H7 (cell line): ENCODE data around the gene OSBPL10. TPM values are rescaled to one million over a fixed set of nuclear protein-coding genes. Genes with fewer than 3 reads are reported as not detected.

Source experiments
- DNase-seq: peaks from one replicate; pipeline ENCODE4 v3.0.0; 2012
- H3K27me3 ChIP-seq: 2 replicates; pipeline ENCODE4 v1.6.0; 2011; ENCODE audit warnings: mild to moderate bottlenecking, low read length; ENCODE audit not compliant: control insufficient read depth, insufficient read depth
- H3K36me3 ChIP-seq: replicated peaks from 2 replicates; pipeline ENCODE4 v1.5.1; 2011; ENCODE audit warnings: low read length; ENCODE audit not compliant: control insufficient read depth, insufficient read depth
- H3K4me3 ChIP-seq: 2 replicates; pipeline ENCODE4 v1.5.1; 2011; ENCODE audit warnings: low read depth, mild to moderate bottlenecking, control low read depth, low read length, moderate library complexity; ENCODE audit not compliant: insufficient read depth
- total RNA-seq: library from RNA; depleted of rRNA; stranded (reverse); fragments of >200 nt; shearing (Covaris generic); gene quantifications from 2 replicates; pipeline ENCODE4 v1.2.3, GENCODE V29; 2014

Gene OSBPL10
- total RNA-seq, 1 experiment from 2014 or later: 29.9 TPM

DNA sequence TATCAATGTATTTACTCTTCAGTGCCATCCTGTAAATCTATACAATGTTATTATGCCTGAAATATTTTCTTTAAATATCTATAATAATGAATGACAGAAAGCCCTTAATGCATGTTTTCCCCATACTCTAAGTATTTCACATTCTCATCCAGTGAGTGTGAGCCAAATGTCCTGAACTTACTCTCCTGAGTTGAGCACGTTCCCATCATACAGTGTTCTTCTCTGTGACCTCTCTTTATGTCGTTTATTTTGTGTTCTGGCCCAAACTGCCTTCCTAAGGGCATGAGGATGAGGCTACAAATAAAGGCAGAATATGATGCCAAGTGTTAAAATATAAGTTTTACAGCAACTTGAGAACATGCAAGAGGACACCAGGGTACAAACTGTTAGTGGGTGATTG is 3.3 kb downstream of the OSBPL10 start:
- DNase-seq: no peak
- Histone ChIP-seq H3K27me3 (peaks cover 3% of the 10 kb centered on the region), H3K4me3 (no peak overlapping the region), H3K36me3 (peaks cover 8% of the 10 kb centered on the region)

DNA sequence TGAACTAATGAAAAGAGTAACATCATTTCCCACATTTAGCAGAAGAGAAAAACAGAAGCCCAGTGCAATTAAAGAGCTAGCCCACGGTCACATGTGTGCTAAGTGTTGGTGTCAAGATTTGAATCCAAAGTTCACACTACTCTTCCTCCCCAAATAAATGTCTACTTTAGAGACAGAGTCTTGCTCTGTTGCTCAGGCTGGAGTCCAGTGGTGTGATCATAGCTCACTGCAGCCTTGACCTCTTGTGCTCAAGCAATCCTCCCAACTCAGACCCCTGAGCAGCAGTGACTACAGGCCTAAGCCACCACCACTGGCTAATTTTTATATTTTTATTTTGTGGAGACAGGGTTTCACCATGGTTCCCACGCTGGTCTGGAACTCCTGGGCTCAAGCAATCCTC is 4.8 kb downstream of the OSBPL10 start:
- H3K27me3 ChIP-seq: no peaks in the 10 kb centered on the region
- H3K4me3 ChIP-seq: no peak overlapping the region
- DNase-seq: no peak
- H3K36me3 ChIP-seq: peaks cover 8% of the 10 kb centered on the region

DNA sequence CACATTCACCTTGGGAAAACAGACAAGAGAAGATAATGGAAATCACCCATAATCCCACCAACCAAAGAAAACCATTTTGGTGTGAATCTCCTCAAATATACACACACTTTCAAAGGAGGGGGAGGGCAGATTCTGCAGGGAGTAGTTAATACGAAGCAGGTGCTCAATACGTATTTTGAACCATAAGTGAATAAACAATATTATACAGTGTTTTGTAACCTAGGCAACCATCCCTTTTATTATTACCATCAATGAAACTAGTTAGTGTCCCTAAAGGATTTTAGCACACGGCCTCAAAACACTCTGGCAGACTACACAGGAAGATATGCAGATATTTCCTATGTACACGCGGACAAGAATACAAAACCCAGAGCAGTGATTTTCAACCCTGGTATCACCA is 6.1 kb downstream of the OSBPL10 start:
- no peak for DNase-seq
- Histone ChIP-seq H3K27me3 (no peaks in the 10 kb centered on the region), H3K4me3 (no peak overlapping the region), H3K36me3 (peaks cover 8% of the 10 kb centered on the region)

DNA sequence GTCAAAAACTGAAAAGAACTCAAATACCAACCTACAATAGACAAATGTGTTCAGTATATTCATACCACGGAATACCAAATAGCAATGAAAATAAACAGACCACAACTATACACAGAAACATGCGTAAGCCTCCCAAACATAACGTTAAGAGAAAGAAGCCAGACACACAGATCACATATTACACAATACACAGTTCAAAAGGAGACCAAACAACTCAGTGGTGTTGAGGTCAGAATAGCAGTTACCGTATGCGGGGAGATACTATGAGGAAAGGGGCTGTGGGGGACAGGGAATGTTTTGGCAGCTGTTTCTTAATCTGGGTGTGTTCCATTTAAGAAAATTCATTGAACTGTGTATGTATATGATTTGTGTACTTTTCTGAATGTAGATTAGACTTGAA is 6.6 kb downstream of the OSBPL10 start:
- Histone ChIP-seq H3K4me3 (no peak overlapping the region), H3K27me3 (no peaks in the 10 kb centered on the region), H3K36me3 (peaks cover 8% of the 10 kb centered on the region)
- DNase-seq: no peak

DNA sequence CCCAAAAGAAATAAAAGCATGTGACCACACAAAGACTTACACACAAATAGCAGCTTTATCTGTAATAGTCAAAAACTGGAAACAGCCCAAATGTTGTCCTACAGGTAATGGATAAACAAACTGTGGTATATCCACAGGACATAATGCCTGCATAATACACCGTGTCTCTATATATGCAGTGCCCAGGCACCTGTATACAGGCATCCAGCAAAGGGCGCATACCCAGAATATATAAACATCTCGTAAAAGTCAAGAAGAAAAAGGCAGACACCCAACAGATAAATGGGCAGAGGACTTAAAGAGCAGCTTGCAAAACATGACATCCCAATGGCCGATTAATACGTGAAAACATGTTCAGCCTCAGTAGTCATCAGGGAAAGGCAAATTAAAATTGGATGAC is 7.2 kb downstream of the OSBPL10 start:
- H3K27me3 ChIP-seq: no peaks in the 10 kb centered on the region
- no peak for DNase-seq
- no peak overlapping the region for H3K4me3 ChIP-seq
- H3K36me3 ChIP-seq: peaks cover 8% of the 10 kb centered on the region

DNA sequence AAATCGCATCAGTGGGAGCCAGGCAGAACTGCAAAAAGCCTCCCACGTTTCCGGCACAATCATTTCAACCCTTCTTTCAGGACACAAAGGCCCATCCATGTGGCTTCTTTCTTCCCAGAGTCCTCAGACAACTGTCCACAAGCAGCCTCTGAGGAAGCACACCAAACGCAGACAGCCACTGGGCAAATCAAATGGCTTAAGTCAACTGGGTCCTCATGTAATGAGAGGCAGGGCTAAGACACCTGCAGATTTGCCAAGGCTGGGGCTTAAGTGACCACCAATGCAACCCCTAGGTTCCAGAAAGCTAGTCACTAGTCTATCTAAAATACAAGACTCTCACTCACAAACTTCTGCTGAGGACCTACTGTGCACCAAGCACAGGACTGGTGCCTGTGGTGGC is 8.0 kb downstream of the OSBPL10 start:
- no peaks in the 10 kb centered on the region for H3K27me3 ChIP-seq
- H3K4me3 ChIP-seq: no peak overlapping the region
- no peak for DNase-seq
- H3K36me3 ChIP-seq: peaks cover 4% of the 10 kb centered on the region

DNA sequence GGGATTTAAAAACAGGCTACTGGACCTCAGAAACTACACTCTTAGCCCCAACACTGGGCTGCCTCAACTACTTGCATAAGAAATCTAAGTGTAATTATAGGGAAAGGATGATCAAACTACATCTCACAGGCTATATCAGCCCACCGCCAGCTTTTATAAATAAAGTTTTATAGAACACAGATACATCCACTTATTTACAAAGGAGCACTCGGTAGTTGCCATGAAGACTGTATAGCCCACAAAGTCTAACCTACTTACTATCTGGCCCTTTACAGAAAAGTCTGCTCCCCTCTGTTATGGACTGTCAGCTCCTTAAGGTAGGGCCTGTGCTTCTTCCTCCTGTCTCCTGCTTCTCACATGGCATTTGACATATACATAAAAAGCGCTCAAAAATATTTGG is 9.5 kb downstream of the OSBPL10 start:
- no peak for DNase-seq
- Histone ChIP-seq H3K4me3 (no peak overlapping the region), H3K36me3 (no peaks in the 10 kb centered on the region; the same call in 1 of the 2 replicates), H3K27me3 (no peaks in the 10 kb centered on the region)

DNA sequence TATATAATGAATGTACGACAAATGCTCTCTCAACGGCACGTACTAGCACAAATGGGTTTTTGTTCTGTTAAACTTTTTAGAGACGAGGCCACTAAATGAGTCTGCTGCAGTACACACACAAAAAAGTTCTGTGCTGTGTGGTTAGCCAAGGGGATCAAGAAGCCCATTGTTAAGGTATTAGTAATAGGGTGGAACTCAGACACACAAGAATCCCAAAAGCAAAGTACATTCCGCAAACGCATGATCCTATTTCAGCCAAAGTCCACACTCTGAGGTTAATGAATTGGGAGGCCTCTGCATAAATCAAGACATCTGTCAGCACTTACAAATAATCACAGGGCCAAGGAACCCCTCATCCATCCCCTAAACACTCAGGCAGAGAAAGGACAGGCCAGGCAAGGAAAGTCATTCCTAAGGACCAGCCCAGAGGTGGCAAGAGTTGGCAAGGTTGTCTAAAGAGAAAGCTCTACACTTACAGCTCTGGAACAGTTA is 12.1 kb downstream of the OSBPL10 start:
- DNase-seq: no peak
- no peaks in the 10 kb centered on the region for H3K36me3 ChIP-seq
- H3K4me3 ChIP-seq: no peak overlapping the region
- no peaks in the 10 kb centered on the region for H3K27me3 ChIP-seq

DNA sequence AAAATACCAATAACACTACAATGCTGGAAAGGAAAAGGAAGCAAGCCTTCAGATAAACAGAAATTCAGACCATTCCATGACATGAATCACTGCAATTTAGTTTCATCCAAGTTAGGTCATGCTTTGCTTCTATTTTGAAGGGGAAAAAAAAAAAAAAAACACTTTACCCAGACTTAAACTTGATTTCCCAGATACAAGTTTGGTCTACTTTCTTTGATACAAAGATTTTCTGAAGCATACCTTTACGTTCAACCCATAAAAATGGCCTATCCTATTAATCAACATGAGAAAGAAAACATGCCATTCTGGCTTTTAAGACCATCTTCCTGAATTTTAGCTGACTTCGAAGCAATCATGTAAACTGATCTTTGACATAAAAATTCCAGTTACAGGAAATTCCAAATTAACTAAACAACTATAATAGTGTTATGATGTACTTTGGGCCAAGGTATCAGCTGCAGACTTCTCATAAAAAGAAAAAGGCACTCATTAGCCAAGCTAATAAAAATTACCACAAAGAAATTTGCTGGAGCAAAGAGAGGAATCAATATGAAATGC is 12.6 kb downstream of the OSBPL10 start:
- Histone ChIP-seq H3K27me3 (no peaks in the 10 kb centered on the region), H3K36me3 (no peaks in the 10 kb centered on the region), H3K4me3 (no peak overlapping the region)
- DNase-seq: no peak

DNA sequence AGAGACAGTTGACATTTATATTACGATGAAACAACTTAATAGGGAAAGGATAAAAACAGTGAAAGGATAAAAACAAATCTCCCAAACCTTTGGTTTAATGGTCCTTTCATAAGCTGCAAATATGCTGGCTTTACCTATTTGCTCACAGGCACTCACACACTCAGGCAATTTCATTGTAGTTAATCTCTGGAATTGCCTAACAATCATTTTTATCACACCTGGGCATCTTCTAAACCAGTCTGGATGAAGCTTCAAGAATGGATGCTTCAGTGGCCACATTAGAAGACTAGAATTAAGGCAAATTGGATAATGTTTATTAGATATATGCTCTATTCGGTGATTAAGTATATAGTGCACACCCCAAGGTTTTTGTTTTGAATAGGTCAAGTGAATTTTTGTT is 13.5 kb downstream of the OSBPL10 start:
- no peaks in the 10 kb centered on the region for H3K27me3 ChIP-seq
- H3K4me3 ChIP-seq: no peak overlapping the region
- H3K36me3 ChIP-seq: no peaks in the 10 kb centered on the region
- DNase-seq: no peak

DNA sequence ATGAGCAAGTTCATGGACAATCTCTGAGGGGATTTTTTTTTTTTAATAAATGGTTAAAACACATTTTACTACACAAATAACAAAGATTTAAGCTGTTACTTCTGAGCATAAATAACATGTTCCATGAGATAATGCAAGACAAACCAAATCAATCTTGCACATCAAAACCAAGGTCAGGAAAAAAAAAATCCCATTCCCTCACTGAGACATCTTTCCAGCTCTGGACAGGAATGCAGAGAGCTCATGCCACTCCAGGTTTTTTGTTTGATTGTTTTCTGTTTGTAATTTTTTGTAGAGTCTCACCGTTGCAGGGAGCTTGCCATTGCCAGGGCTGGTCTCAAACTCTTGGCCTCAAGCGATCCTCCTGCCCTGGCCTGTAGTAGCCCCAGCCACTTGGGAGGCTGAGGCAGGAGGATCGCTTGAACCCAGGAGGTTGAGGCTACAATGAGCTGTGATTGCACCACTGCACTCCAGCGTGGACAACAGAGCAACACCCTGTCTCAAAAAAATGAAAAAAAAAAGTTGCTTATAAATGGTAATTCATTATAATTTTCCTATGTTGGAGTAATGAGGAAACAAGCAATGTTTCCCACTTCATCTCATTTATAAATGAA is 14.0 kb downstream of the OSBPL10 start:
- H3K27me3 ChIP-seq: no peaks in the 10 kb centered on the region
- no peak for DNase-seq
- H3K36me3 ChIP-seq: no peaks in the 10 kb centered on the region
- no peak overlapping the region for H3K4me3 ChIP-seq

DNA sequence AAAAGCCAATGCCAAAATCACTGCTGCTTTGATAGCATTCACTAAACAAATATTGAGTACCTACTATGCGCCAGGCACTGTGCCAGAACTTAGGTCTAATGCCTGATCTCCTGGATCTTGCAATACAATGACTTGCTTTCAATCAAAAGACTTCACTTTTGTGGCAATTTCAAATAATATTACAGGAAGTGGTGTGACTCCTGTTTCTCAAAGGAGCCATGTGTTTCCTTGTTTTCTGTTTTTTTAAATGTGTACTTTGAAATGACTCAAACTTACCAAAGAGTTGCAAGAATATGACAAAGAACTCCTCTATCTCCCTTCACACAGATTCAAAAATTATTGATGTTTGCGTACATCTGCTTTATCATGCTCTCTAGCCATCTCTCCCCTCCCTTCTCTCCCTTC is 18.3 kb downstream of the OSBPL10 start:
- no peak overlapping the region for H3K4me3 ChIP-seq
- no peaks in the 10 kb centered on the region for H3K27me3 ChIP-seq
- no peak for DNase-seq
- no peaks in the 10 kb centered on the region for H3K36me3 ChIP-seq

DNA sequence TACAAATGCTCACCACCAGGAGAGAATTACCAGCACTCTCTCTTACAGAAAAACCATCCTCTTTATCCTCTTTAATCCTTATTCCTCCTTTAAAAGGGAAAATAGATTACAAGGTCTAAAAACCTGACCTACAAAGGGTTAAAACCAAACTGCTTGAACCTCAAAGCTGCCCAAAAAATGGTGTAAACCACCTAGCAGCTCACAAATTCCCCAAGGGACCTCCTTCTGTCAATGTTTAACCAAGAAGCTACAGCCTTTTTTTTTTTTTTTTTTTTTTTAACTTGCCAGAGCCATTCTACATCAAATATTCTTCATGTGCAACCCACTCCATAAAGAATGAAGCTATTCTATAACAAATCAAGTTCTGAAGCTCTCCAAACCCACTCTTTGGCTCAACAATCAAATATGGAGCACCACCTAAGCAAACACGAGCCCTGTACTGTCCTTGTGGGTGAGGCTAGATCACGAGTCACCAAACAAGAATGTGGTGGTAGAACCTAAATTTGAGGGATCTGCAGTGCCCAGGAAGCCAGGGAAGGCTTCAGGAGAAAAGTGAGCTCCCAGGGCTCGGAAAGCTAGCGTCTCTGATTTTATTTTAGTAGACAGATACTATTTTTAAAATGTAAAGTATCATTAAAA is 20.1 kb downstream of the OSBPL10 start:
- Histone ChIP-seq H3K36me3 (peaks cover 1% of the 10 kb centered on the region), H3K27me3 (no peaks in the 10 kb centered on the region), H3K4me3 (no peak overlapping the region)
- no peak for DNase-seq

DNA sequence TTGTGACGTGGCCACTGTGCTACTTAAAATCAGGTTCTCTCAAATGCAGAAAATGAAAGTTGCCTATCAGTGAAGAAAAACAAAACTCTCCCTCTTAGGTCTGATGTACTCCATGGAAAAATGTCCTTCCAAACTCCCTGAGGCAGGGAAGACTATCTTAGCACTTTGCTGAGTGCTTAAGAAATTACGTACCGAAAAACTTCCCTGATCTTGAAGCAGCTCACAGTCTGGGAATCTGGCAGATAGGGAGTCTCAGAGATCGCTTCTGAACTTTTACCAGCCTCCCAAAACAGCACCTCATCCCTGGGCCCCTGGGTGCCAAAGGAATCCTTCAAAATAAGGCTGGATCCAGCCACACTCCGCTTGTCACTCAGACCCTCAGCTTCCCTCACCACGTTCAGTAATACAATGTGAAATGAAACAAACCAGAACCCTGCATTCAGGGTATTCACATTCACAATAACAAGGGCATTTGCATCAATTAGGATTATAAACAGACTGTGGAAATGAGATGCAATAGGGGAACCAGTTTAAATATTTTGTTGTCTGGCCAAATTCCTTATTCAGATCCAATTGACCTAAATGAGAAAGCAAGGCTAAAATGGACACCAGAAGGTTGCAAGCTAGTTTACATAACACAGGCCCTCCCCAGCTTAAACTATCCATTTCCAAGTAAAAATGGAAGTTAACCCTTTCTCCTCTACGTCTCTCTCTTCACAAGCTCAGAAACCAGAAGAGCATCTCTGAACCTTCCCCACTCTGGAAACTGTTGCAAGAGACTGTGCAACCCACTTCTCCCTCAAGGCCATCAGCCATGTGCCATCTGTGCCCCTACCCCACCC is 20.9 kb downstream of the OSBPL10 start:
- peak overlapping the region; percentile 26 for H3K4me3 ChIP-seq
- peaks cover 5% of the 10 kb centered on the region for H3K36me3 ChIP-seq
- DNase-seq: peak; percentile 13
- no peaks in the 10 kb centered on the region for H3K27me3 ChIP-seq

DNA sequence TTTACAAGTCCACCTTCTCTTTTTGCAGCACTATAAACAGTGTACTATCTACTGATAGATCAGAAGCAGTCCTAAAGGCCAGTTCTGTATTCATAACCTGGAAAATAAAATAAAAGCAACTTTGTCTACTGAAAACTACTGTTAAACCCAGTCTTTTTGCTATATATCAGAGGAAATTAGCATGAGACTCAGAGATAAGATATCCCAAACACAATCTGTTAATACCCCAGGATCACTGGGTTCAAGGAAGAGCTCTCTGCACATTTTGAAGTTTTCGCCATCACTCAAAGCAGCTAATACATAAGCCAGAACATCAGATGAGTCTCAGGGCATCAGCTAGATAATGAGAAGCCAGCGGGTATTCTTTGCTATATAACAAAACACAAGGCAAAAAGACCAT is 21.8 kb downstream of the OSBPL10 start:
- H3K4me3 ChIP-seq: peak overlapping the region; percentile 26
- H3K36me3 ChIP-seq: peaks cover 5% of the 10 kb centered on the region
- DNase-seq: no peak
- no peaks in the 10 kb centered on the region for H3K27me3 ChIP-seq
